Breast epithelium (tissue), 3 donors: ENCODE measurements around the gene REXO4.

Experiments used
- CTCF ChIP-seq, 3 donors: fragments of 450-650 bp; IDR thresholded peaks; one replicate each; pipeline ENCODE4 v1.5.1; 2016 to 2017; ENCODE audit warnings: antibody characterized with exemption in 3 of 3, mild to moderate bottlenecking in 3 of 3, moderate library complexity in 3 of 3
- POLR2A ChIP-seq: fragments of 450-650 bp; IDR thresholded peaks from one replicate; pipeline ENCODE4 v1.6.1; 2016; ENCODE audit warnings: antibody characterized with exemption, mild to moderate bottlenecking, moderate library complexity

GRCh38 chr9:133429214-133429613 lies 11.4 kb upstream of the REXO4 start:
- TF ChIP-seq CTCF (IDR thresholded peaks at IDR 0.05) (no peak), POLR2A (no peak)
